Smooth muscle cell (in vitro differentiated cells): ENCODE data around the gene CRACDL. TPM values are rescaled to one million over a fixed set of nuclear protein-coding genes. Genes with fewer than 3 reads are reported as not detected.
"Not testable (repeated sequence)": the region's sequence is repeated elsewhere in the genome, so short reads cannot be mapped to it uniquely, and the experiment has no call there.

Experiments
- DNase-seq: peaks from one replicate; lab custom pipeline; 2025; ENCODE audit not compliant: unreplicated experiment; lab: John Stamatoyannopoulos, UW
- H2AFZ ChIP-seq: fragments of 200-600 bp; sonication (generic); 2 replicates; pipeline ENCODE4 v1.6.0; 2016; ENCODE audit warnings: antibody characterized with exemption, low read depth, mild to moderate bottlenecking
- H3F3A ChIP-seq: fragments of 200-600 bp; sonication (generic); 2 replicates; pipeline ENCODE4 v1.6.0; 2017; ENCODE audit warnings: antibody characterized with exemption, low read depth
- H3K27ac ChIP-seq: fragments of 200-600 bp; sonication (generic); 2 replicates; pipeline ENCODE4 v1.5.1; 2016; ENCODE audit warnings: low read depth, mild to moderate bottlenecking
- H3K27me3 ChIP-seq: fragments of 200-600 bp; sonication (generic); 2 replicates; pipeline ENCODE4 v1.6.1; 2016; ENCODE audit warnings: low read depth, mild to moderate bottlenecking
- H3K36me3 ChIP-seq: fragments of 200-600 bp; sonication (generic); 2 replicates; pipeline ENCODE4 v1.5.1; 2016; ENCODE audit warnings: low read depth
- H3K4me1 ChIP-seq: fragments of 200-600 bp; sonication (generic); 2 replicates; pipeline ENCODE4 v1.5.1; 2016; ENCODE audit warnings: low read depth
- H3K4me2 ChIP-seq: fragments of 200-600 bp; sonication (generic); 2 replicates; pipeline ENCODE4 v1.6.0; 2016; ENCODE audit warnings: mild to moderate bottlenecking
- H3K4me3 ChIP-seq: fragments of 200-600 bp; sonication (generic); 2 replicates; pipeline ENCODE4 v1.5.1; 2016; ENCODE audit warnings: mild to moderate bottlenecking
- H3K79me2 ChIP-seq: fragments of 200-600 bp; sonication (generic); 2 replicates; pipeline ENCODE4 v1.6.0; 2016; ENCODE audit warnings: low read depth, mild to moderate bottlenecking
- H3K9ac ChIP-seq: fragments of 200-600 bp; sonication (generic); 2 replicates; pipeline ENCODE4 v1.6.0; 2016; ENCODE audit warnings: low read depth
- H3K9me3 ChIP-seq: fragments of 200-600 bp; sonication (generic); replicated peaks from 2 replicates; pipeline ENCODE4 v1.5.1; 2016; ENCODE audit warnings: low read depth
- H4K20me1 ChIP-seq: fragments of 200-600 bp; sonication (generic); 2 replicates; pipeline ENCODE4 v1.6.0; 2016; ENCODE audit warnings: low read depth
- CTCF ChIP-seq: fragments of 200-600 bp; sonication (generic); IDR thresholded peaks from 2 replicates; pipeline ENCODE4 v1.5.1; 2017; ENCODE audit warnings: borderline replicate concordance, mild to moderate bottlenecking, antibody characterized with exemption; ENCODE audit not compliant: insufficient read depth, poor library complexity, severe bottlenecking
- WGBS: methylation state at CpG from one replicate; pipeline ENCODE4 v1.1.7; 2016; ENCODE audit warnings: low lambda C conversion rate; 5-methylcytosine and 5-hydroxymethylcytosine counted together
- polyA plus RNA-seq: library from polyadenylated mRNA; unstranded; fragments of >200 nt; fragmentation: Nextera tagmentation; extraction: Ambion mirVana; gene quantifications from 2 replicates; pipeline ENCODE4 v1.2.1, GENCODE V29; 2016
- total RNA-seq: library from RNA; depleted of rRNA; stranded (reverse); fragments of >200 nt; gene quantifications from 2 replicates; pipeline ENCODE4 v1.2.3, GENCODE V29; 2014

CRACDL gene
- total and polyA plus RNA-seq, 2 experiments from 2014 or later, result 0.72 to 2.2 TPM

- no peaks in the 10 kb centered on the region for H3K4me1 ChIP-seq
- H3K9me3 ChIP-seq, result no peaks in the 10 kb centered on the region
- TF ChIP-seq CTCF, result no peak
- no peak overlapping the region for H3K9ac ChIP-seq
- no peak overlapping the region for H3K4me2 ChIP-seq
- H3K4me3 ChIP-seq, result no peak overlapping the region
- no peaks in the 10 kb centered on the region for H4K20me1 ChIP-seq
- no peak overlapping the region for H2AFZ ChIP-seq
- H3K27ac ChIP-seq, result no peak overlapping the region
- H3K36me3 ChIP-seq, result no peaks in the 10 kb centered on the region
- no peak for DNase-seq
- WGBS, result 91% methylated on average over 6 of the region's 6 CpGs
- no peaks in the 10 kb centered on the region for H3K27me3 ChIP-seq
- no peaks in the 10 kb centered on the region for H3F3A ChIP-seq
- no peaks in the 10 kb centered on the region for H3K79me2 ChIP-seq
Observed at GRCh38 chr2:98759827-98760625, 176.0 kb downstream of the CRACDL start.

- H3K4me2 ChIP-seq, result no peak overlapping the region
- H3K79me2 ChIP-seq, result no peaks in the 10 kb centered on the region
- no peak overlapping the region for H3K27ac ChIP-seq
- no peaks in the 10 kb centered on the region for H4K20me1 ChIP-seq
- WGBS, result 84% methylated on average over 2 of the region's 2 CpGs
- H3F3A ChIP-seq, result no peaks in the 10 kb centered on the region
- H3K9ac ChIP-seq, result no peak overlapping the region
- H2AFZ ChIP-seq, result no peak overlapping the region
- no peaks in the 10 kb centered on the region for H3K36me3 ChIP-seq
- no peak for TF ChIP-seq CTCF
- H3K4me3 ChIP-seq, result no peak overlapping the region
- H3K9me3 ChIP-seq, result no peaks in the 10 kb centered on the region
- H3K27me3 ChIP-seq, result no peaks in the 10 kb centered on the region
- H3K4me1 ChIP-seq, result no peaks in the 10 kb centered on the region
- DNase-seq, result no peak
Observed at GRCh38 chr2:98759338-98759737, 176.7 kb downstream of the CRACDL start.

- no peaks in the 10 kb centered on the region for H3K9me3 ChIP-seq
- no peaks in the 10 kb centered on the region for H3K79me2 ChIP-seq
- no peak overlapping the region for H3K9ac ChIP-seq
- no peak for DNase-seq
- no peak overlapping the region for H3K27ac ChIP-seq
- no peak overlapping the region for H2AFZ ChIP-seq
- TF ChIP-seq CTCF, result no peak
- H3K36me3 ChIP-seq, result no peaks in the 10 kb centered on the region
- H3K4me3 ChIP-seq, result no peak overlapping the region
- no peak overlapping the region for H3K4me2 ChIP-seq
- no peaks in the 10 kb centered on the region for H3K27me3 ChIP-seq
- no peaks in the 10 kb centered on the region for H4K20me1 ChIP-seq
- 84% methylated on average over 9 of the region's 9 CpGs for WGBS
- H3F3A ChIP-seq, result no peaks in the 10 kb centered on the region
- H3K4me1 ChIP-seq, result no peaks in the 10 kb centered on the region
Observed at GRCh38 chr2:98757904-98758421, 178.1 kb downstream of the CRACDL start.

- no peaks in the 10 kb centered on the region for H4K20me1 ChIP-seq
- no peaks in the 10 kb centered on the region for H3K36me3 ChIP-seq
- H3K4me2 ChIP-seq, result no peak overlapping the region
- no peaks in the 10 kb centered on the region for H3K9me3 ChIP-seq
- no peak overlapping the region for H3K27ac ChIP-seq
- no peak overlapping the region for H3K9ac ChIP-seq
- H3K79me2 ChIP-seq, result no peaks in the 10 kb centered on the region
- no peak for TF ChIP-seq CTCF
- no peaks in the 10 kb centered on the region for H3K4me1 ChIP-seq
- no peaks in the 10 kb centered on the region for H3F3A ChIP-seq
- H3K27me3 ChIP-seq, result no peaks in the 10 kb centered on the region
- H2AFZ ChIP-seq, result no peak overlapping the region
- no peak for DNase-seq
- no peak overlapping the region for H3K4me3 ChIP-seq
Observed at GRCh38 chr2:98753801-98754200, 182.2 kb downstream of the CRACDL start.

GRCh38 chr2:98752711-98753110 lies 183.3 kb downstream of the CRACDL start:
- H3F3A ChIP-seq, H3K4me2 ChIP-seq, H3K36me3 ChIP-seq, H3K79me2 ChIP-seq, H3K9ac ChIP-seq, H2AFZ ChIP-seq, H3K27me3 ChIP-seq, H3K4me3 ChIP-seq, H3K27ac ChIP-seq, H4K20me1 ChIP-seq, H3K9me3 ChIP-seq, DNase-seq, H3K4me1 ChIP-seq: not testable (repeated sequence)
- WGBS, result 94% methylated on average over 4 of the region's 4 CpGs
